Neural cell (in vitro differentiated cells): Measurements from ENCODE around the gene ADH5. TPM values are rescaled to one million over a fixed set of nuclear protein-coding genes. Genes with fewer than 3 reads are reported as not detected.
"Not testable (repeated sequence)": the region's sequence is repeated elsewhere in the genome, so short reads cannot be mapped to it uniquely, and the experiment has no call there.

Experiments used
- H2AFZ ChIP-seq: fragments of 200-600, 300-800 bp; sonication (generic), shearing (Covaris generic); 2 replicates; pipeline ENCODE4 v1.6.0; 2014; ENCODE audit warnings: low read depth, mild to moderate bottlenecking, antibody characterized with exemption, low read length, moderate library complexity
- H3F3A ChIP-seq: fragments of 200-600 bp; shearing (Covaris generic); 2 replicates; pipeline ENCODE4 v1.6.1; 2016; ENCODE audit warnings: mild to moderate bottlenecking, moderate library complexity, mixed read lengths, antibody characterized with exemption, low read length; ENCODE audit not compliant: insufficient read depth, poor library complexity, severe bottlenecking
- H3K27ac ChIP-seq: fragments of 200-600, 300-800 bp; sonication (generic), shearing (Covaris generic); 2 replicates; pipeline ENCODE4 v1.5.1; 2014; ENCODE audit warnings: mild to moderate bottlenecking, low read length, moderate library complexity
- H3K27me3 ChIP-seq: fragments of 300-800, 200-600 bp; sonication (generic), shearing (Covaris generic); 2 replicates; pipeline ENCODE4 v1.6.0; 2014; ENCODE audit warnings: mild to moderate bottlenecking, low read depth, low read length, moderate library complexity; ENCODE audit not compliant: insufficient read depth
- H3K36me3 ChIP-seq: fragments of 300-800, 200-600 bp; sonication (generic), shearing (Covaris generic); 2 replicates; pipeline ENCODE4 v1.5.1; 2014; ENCODE audit warnings: mild to moderate bottlenecking, antibody characterized with exemption, low read length, moderate library complexity; ENCODE audit not compliant: insufficient read depth
- H3K4me2 ChIP-seq: fragments of 300-800, 200-600 bp; sonication (generic), shearing (Covaris generic); 2 replicates; pipeline ENCODE4 v1.6.0; 2014; ENCODE audit warnings: mild to moderate bottlenecking, low read length
- H3K4me3 ChIP-seq: fragments of 300-800, 200-600 bp; sonication (generic), shearing (Covaris generic); 2 replicates; pipeline ENCODE4 v1.5.1; 2014; ENCODE audit warnings: mild to moderate bottlenecking, low read length, moderate library complexity
- H3K79me2 ChIP-seq: fragments of 200-600 bp; shearing (Covaris generic); replicated peaks from 2 replicates; pipeline ENCODE4 v1.6.0; 2014; ENCODE audit warnings: mild to moderate bottlenecking, low read length, moderate library complexity; ENCODE audit not compliant: insufficient read depth
- H3K9ac ChIP-seq: fragments of 300-800, 200-600 bp; sonication (generic), shearing (Covaris generic); 2 replicates; pipeline ENCODE4 v1.6.1; 2016; ENCODE audit warnings: mild to moderate bottlenecking, low read length, mixed read lengths
- H3K9me2 ChIP-seq: fragments of 200-600 bp; shearing (Covaris generic); 2 replicates; pipeline ENCODE4 v1.6.1; 2016; ENCODE audit warnings: mild to moderate bottlenecking, low read length, mixed read lengths; ENCODE audit not compliant: insufficient read depth
- H3K9me3 ChIP-seq: fragments of 200-600, 300-800 bp; sonication (generic), shearing (Covaris generic); 2 replicates; pipeline ENCODE4 v1.6.1; 2016; ENCODE audit warnings: mild to moderate bottlenecking, mixed run types, low read length, moderate library complexity, mixed read lengths
- H4K20me1 ChIP-seq: fragments of 200-600 bp; shearing (Covaris generic); 2 replicates; pipeline ENCODE4 v1.6.1; 2016; ENCODE audit warnings: mild to moderate bottlenecking, mixed run types; ENCODE audit not compliant: insufficient read depth
- EP300 ChIP-seq: fragments of 450-650 bp; conservative IDR thresholded peaks from 2 replicates; pipeline ENCODE4 v1.6.1; 2014; ENCODE audit warnings: antibody characterized with exemption, mild to moderate bottlenecking, moderate library complexity; ENCODE audit not compliant: poor library complexity, severe bottlenecking
- EZH2 ChIP-seq: fragments of 200-600, 300-800 bp; shearing (Covaris generic), sonication (generic); IDR thresholded peaks from 2 replicates; pipeline ENCODE4 v1.6.1; 2014; ENCODE audit warnings: antibody characterized with exemption, low read length, borderline replicate concordance, mild to moderate bottlenecking; ENCODE audit not compliant: insufficient read depth, poor library complexity, severe bottlenecking
- MXI1 ChIP-seq: fragments of 450-650 bp; conservative IDR thresholded peaks from 2 replicates; pipeline ENCODE4 v1.6.1; 2014; ENCODE audit warnings: antibody characterized with exemption, mild to moderate bottlenecking; ENCODE audit not compliant: poor library complexity, severe bottlenecking
- POLR2AphosphoS5 ChIP-seq: IDR thresholded peaks from 2 replicates; pipeline ENCODE4 v1.6.1; 2012
- RAD21 ChIP-seq: fragments of 450-650 bp; conservative IDR thresholded peaks from 2 replicates; pipeline ENCODE4 v1.6.1; 2014; ENCODE audit warnings: antibody characterized with exemption, mild to moderate bottlenecking, moderate library complexity
- SMC3 ChIP-seq: fragments of 450-650 bp; conservative IDR thresholded peaks from 2 replicates; pipeline ENCODE4 v1.6.1; 2014; ENCODE audit warnings: antibody characterized with exemption, mild to moderate bottlenecking, moderate library complexity; ENCODE audit not compliant: poor library complexity
- TAF1 ChIP-seq: IDR thresholded peaks from 2 replicates; pipeline ENCODE4 v1.6.1; 2012; ENCODE audit warnings: low read depth
- polyA plus RNA-seq: library from polyadenylated mRNA; depleted of rRNA; stranded (reverse); fragments of >200 nt; gene quantifications from 2 replicates; pipeline ENCODE4 v1.2.3, GENCODE V29; 2014
- TF ChIP-seq, protein P1 (sequence below): IDR thresholded peaks from 2 replicates; pipeline ENCODE4 v1.6.1; 2012; ENCODE audit warnings: borderline replicate concordance
- TF ChIP-seq, protein P2 (sequence below): fragments of 450-650 bp; IDR thresholded peaks from 2 replicates; pipeline ENCODE4 v1.5.1; 2014; ENCODE audit warnings: antibody characterized with exemption, mild to moderate bottlenecking, moderate library complexity; ENCODE audit not compliant: poor library complexity, severe bottlenecking

The ADH5 gene
- polyA plus RNA-seq, 1 donor from 2014 or later, result 201 TPM

DNA sequence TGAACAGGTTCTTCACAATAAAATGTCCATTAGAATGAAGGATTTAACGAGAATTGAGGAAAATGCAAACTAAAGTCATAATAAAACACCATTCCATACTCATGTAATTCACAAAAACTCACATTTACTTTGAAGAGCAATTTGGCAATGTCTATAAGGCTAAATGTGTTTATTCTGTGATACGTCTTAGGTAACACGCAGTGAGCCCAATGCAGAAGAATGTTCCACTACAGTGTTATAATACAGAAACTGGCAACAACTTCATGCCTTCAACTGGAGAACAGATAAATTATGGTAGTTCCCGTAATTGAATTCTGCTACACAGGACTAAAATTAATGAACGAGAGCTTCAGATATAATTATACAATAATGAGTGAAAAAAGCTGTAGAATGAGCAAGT lies 17.4 kb downstream of the ADH5 start:
- no peak overlapping the region for H3K4me2 ChIP-seq
- H3F3A ChIP-seq, result no peaks in the 10 kb centered on the region
- H3K27ac ChIP-seq, result no peak overlapping the region
- no peaks in the 10 kb centered on the region for H3K79me2 ChIP-seq
- H2AFZ ChIP-seq, result no peak overlapping the region
- no peak overlapping the region for H3K9ac ChIP-seq
- no peak for TF ChIP-seq EP300
- TF ChIP-seq, protein P1, sequence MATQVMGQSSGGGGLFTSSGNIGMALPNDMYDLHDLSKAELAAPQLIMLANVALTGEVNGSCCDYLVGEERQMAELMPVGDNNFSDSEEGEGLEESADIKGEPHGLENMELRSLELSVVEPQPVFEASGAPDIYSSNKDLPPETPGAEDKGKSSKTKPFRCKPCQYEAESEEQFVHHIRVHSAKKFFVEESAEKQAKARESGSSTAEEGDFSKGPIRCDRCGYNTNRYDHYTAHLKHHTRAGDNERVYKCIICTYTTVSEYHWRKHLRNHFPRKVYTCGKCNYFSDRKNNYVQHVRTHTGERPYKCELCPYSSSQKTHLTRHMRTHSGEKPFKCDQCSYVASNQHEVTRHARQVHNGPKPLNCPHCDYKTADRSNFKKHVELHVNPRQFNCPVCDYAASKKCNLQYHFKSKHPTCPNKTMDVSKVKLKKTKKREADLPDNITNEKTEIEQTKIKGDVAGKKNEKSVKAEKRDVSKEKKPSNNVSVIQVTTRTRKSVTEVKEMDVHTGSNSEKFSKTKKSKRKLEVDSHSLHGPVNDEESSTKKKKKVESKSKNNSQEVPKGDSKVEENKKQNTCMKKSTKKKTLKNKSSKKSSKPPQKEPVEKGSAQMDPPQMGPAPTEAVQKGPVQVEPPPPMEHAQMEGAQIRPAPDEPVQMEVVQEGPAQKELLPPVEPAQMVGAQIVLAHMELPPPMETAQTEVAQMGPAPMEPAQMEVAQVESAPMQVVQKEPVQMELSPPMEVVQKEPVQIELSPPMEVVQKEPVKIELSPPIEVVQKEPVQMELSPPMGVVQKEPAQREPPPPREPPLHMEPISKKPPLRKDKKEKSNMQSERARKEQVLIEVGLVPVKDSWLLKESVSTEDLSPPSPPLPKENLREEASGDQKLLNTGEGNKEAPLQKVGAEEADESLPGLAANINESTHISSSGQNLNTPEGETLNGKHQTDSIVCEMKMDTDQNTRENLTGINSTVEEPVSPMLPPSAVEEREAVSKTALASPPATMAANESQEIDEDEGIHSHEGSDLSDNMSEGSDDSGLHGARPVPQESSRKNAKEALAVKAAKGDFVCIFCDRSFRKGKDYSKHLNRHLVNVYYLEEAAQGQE, result no peak
- no peak for TF ChIP-seq EZH2
- no peak for TF ChIP-seq TAF1
- no peak for TF ChIP-seq MXI1
- no peak for TF ChIP-seq POLR2AphosphoS5
- TF ChIP-seq, protein P2, sequence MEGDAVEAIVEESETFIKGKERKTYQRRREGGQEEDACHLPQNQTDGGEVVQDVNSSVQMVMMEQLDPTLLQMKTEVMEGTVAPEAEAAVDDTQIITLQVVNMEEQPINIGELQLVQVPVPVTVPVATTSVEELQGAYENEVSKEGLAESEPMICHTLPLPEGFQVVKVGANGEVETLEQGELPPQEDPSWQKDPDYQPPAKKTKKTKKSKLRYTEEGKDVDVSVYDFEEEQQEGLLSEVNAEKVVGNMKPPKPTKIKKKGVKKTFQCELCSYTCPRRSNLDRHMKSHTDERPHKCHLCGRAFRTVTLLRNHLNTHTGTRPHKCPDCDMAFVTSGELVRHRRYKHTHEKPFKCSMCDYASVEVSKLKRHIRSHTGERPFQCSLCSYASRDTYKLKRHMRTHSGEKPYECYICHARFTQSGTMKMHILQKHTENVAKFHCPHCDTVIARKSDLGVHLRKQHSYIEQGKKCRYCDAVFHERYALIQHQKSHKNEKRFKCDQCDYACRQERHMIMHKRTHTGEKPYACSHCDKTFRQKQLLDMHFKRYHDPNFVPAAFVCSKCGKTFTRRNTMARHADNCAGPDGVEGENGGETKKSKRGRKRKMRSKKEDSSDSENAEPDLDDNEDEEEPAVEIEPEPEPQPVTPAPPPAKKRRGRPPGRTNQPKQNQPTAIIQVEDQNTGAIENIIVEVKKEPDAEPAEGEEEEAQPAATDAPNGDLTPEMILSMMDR, result no peak
- no peak for TF ChIP-seq RAD21
- no peak for TF ChIP-seq SMC3
- no peaks in the 10 kb centered on the region for H3K9me3 ChIP-seq
- no peaks in the 10 kb centered on the region for H3K27me3 ChIP-seq
- H3K4me3 ChIP-seq, result no peak overlapping the region
- no peaks in the 10 kb centered on the region for H3K9me2 ChIP-seq
- no peaks in the 10 kb centered on the region for H4K20me1 ChIP-seq
- no peaks in the 10 kb centered on the region for H3K36me3 ChIP-seq

DNA sequence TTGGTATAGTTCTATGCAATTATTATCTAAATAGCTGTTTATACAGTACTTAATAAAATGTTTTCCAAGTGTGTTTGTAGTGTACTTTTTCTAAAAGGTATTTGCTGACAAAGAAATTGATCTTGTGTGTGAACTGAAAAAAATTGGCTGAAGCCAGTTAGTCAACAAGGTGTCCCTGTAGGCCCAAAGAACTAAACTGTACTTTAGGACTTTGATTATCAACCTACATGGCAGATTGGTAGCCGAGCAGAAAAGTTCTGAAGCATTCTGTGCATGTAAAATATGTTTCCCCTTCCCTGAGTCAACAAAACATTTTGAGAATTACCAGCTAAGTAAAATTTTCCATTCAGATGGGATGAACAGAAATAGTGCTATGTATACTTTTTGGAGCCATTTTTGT lies 21.0 kb downstream of the ADH5 start:
- Histone ChIP-seq H3K27me3 (no peaks in the 10 kb centered on the region), H3K36me3 (no peaks in the 10 kb centered on the region), H3K27ac (no peak overlapping the region), H3K9ac (no peak overlapping the region), H3K9me3 (no peaks in the 10 kb centered on the region), H4K20me1 (no peaks in the 10 kb centered on the region), H3F3A (no peaks in the 10 kb centered on the region), H3K4me3 (no peak overlapping the region), H3K4me2 (no peak overlapping the region), H3K79me2 (no peaks in the 10 kb centered on the region), H2AFZ (no peak overlapping the region), H3K9me2 (no peaks in the 10 kb centered on the region)
- TF ChIP-seq, protein P2, result no peak
- TF ChIP-seq POLR2AphosphoS5 (no peak), EZH2 (no peak), MXI1 (no peak), SMC3 (no peak), RAD21 (no peak), TAF1 (no peak), EP300 (no peak)
- TF ChIP-seq, protein P1, result no peak

DNA sequence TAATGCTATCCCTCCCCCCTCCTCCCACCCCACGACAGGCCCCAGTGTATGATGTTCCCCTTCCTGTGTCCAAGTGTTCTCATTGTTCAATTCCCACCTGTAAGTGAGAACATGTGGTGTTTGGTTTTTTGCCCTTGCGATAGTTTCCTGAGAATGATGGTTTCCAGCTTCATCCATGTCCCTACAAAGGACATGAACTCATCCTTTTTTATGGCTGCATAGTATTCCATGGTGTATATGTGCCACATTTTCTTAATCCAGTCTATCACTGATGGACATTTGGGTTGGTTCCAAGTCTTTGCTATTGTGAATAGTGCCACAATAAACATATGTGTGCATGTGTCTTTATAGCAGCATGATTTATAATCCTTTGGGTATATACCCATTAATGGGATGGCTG lies 23.1 kb downstream of the ADH5 start:
- H3K9ac ChIP-seq, H3K4me2 ChIP-seq, H2AFZ ChIP-seq, H3K4me3 ChIP-seq, H3K9me2 ChIP-seq, H3K27ac ChIP-seq, H4K20me1 ChIP-seq, H3K9me3 ChIP-seq, H3F3A ChIP-seq, H3K36me3 ChIP-seq, H3K27me3 ChIP-seq, H3K79me2 ChIP-seq: not testable (repeated sequence)
